GM19328 (cell line): ENCODE results near the gene GNS.
"Not testable (repeated sequence)": the region's sequence is repeated elsewhere in the genome, so short reads cannot be mapped to it uniquely, and the experiment has no call there.

Experiments
- ATAC-seq: cut with Tn5 transposase; IDR thresholded peaks from one replicate; pipeline ENCODE4 v1.9.1; 2021; ENCODE audit warnings: mild to moderate bottlenecking, moderate library complexity; ENCODE audit not compliant: unreplicated experiment

Gene GNS

GRCh38 chr12:64780132-64780530 lies 20.9 kb upstream of the GNS start:
- ATAC-seq = no peak

DNA sequence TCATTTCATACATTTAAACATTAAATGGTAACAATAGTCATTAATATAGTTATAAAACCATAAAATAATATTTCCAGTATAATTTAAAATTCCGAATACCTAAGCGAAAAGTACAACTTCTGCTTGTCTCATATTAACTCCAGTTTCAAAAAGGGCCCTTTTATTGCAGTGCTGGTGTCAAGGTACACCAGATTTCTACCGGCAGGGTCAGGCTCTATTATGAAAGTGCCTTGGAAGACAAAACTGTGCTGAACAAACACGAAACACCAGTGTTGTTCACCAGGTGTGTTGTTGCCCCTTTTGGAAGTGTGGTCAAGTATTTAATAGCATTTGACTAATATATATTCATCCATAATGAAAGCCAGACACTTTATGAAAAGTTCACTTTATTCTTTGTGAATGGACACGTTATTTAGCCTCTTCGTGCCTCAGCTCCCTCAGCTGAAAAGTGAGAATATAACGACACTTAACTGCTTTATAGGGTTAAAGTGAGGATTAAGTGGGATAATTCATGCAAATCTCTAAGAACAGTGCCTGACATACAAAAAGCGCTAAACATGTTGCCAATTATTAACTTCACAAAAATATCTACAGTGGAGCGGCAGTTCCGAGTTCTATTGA lies 20.3 kb upstream of the GNS start:
- no peak for ATAC-seq

GRCh38 chr12:64775147-64775736 lies 16.0 kb upstream of the GNS start:
- not testable (repeated sequence) for ATAC-seq

GRCh38 chr12:64773386-64773785 lies 14.2 kb upstream of the GNS start:
- no peak for ATAC-seq

DNA sequence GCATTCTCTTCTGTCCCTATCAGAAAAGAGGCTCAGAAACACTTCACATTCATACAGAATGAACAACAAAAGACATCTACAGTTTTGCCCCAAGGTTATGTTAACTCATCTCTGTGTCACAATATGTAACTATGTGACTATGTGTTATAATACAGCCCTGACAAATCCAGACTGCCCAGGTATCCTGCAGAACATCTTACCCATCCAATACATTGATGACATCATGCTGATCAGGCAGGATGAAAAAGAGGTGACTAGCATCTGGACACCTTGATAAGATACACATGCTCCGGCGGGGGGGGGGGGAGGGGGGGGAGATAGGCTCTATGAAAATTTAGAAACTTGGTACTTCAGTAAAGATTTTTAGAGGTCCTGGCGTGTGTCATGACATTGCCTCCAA lies 8.3 kb upstream of the GNS start:
- ATAC-seq = no peak

- no peak for ATAC-seq
Observed at GRCh38 chr12:64760808-64761573, 1.8 kb upstream of the GNS start.

DNA sequence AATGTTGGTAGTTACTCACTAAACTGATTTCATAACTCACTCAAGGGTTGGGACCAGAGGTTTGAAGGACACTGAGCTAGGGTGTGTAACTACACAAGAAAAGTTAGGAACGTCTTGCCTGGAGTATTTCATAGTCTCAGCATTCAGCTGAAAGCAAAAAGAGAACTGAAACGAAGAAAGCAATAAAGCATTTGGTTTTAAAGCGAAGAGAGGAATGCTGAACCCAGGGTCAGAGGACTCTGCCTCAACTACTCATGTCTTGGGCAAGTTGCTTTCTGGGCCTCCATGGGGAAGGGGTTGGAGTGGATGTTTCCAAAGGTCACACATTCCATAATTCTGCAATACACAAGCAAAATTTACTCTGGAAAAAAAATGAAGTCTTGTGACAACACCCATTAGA lies 1.4 kb downstream of the GNS start:
- ATAC-seq = no peak

DNA sequence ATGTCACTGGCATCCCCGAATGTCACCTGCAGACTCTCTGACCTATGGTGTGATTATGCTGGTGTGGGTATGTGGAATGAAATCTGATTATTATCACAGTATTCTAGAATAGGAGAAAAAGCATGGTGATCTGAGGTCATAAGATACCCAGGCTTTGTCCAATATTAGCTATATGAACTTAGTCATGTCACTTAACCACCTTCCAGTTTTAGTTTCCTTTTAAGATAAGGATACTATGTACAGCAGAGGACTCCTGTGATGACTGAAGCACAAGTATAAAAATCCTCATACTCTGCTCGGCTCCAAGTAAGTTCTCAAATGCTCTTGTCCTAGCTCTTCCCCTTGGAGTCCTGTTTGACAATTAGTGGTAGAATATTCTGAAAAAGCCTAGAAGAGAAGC lies 2.8 kb downstream of the GNS start:
- ATAC-seq = no peak

- no peak for ATAC-seq
Observed at GRCh38 chr12:64753427-64753826, 5.8 kb downstream of the GNS start.

DNA sequence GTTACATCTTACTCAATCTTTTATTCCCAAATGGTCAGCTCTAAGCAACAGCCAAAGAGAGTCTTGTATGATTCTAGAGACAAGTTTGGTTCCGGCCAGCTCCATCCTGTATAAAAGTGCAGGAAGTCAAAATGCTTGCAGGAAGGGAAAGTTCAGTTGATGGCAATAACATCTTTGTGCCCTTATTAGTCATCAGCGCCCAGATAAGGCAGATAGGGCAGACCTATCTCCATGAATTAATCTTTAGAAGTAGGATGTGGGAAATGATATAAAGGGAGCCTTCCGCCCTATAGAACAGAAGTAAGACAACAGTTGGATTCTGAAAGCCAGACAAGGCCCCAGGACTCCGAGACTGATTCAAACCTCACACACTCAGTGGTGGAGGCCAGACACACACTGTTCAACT lies 6.4 kb downstream of the GNS start:
- ATAC-seq = no peak

- no peak for ATAC-seq
Observed at GRCh38 chr12:64752032-64752431, 7.2 kb downstream of the GNS start.

GRCh38 chr12:64749461-64750200 lies 9.6 kb downstream of the GNS start:
- ATAC-seq = no peak

GRCh38 chr12:64747695-64748094 lies 11.5 kb downstream of the GNS start:
- ATAC-seq = no peak

GRCh38 chr12:64746663-64747062 lies 12.5 kb downstream of the GNS start:
- no peak for ATAC-seq

DNA sequence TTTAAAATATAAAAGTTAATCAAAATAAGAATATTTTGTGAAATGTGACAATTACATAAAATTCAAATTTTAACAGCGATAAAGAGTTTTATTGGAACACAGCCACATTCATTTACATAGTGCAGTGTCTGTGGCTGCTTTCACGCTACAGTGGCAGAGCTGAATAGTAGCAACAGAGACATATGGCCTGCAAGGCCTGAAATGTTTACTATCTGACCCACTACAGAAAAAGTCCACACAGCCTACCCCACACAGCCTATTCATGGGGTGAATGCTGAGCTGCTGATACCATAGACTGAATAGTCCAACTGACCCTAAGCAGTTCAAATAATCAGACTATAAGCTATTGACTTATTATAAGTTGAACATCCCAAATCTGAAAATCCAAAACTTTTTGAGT lies 13.2 kb downstream of the GNS start:
- ATAC-seq = no peak

DNA sequence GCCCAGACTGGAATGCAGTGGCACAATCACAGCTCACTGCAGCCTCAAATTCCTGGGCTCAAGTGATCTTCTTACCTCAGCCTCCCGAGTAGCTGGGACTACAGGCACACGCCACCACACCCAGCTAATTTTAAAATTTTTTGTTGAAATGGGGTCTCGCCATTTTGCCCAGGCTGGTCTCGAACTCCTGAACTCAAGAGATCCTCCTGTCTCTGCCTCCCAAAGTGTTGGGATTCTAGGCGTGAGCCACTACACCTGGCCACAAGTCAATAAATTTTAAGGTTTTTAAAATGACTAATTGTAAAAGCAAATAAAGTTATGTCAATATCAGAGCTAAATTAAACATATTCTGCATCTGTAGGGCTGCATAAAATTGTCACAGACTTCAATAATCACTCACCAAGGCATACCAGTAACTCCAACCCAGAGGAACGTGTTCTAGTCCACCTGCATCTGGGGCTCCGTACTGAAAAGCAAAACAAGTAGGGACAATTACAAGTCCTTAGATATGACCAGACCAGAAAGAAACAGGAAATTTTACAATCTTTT lies 13.9 kb downstream of the GNS start:
- ATAC-seq = no peak

DNA sequence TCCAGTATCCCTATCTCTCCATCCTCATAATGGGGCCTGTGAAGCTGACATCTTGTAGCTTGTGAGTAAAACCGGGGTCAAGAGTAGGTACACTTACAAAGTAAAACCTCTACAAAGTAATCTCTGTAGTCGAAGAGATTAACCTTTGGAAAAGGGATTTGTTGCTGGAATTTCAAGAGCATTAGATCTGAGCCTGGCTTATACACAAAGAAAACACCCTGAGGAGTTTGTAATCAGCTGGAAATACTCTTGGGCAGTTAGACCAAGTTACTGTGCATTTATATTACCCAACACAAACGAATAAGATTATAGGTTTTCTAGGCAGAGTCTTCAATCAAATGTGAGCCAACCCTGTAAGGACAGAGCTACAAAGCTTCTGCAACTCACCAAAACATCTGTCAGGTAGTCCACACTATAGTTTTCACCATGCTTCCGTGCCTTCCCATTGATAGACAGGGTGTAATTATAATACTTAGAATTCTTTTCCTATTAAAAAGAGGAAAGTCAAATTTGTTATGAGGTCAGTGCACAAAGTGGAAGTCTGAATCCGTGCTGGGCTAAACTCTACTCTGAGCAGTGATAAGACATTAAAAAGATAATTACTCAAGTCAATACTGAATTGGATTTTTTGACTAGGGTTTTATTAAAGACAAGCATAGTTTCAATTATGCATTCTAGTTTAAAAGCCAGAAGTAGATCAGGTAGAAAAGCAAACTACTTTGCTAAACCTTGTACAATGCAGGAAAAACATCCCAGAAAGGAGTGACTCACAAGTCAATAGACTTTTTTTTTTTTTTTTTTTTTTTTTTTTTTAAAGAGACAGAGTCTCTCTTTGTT lies 14.6 kb downstream of the GNS start:
- no peak for ATAC-seq

- ATAC-seq = no peak
Observed at GRCh38 chr12:64743206-64743605, 16.0 kb downstream of the GNS start.

GRCh38 chr12:64742416-64742815 lies 16.8 kb downstream of the GNS start:
- no peak for ATAC-seq

DNA sequence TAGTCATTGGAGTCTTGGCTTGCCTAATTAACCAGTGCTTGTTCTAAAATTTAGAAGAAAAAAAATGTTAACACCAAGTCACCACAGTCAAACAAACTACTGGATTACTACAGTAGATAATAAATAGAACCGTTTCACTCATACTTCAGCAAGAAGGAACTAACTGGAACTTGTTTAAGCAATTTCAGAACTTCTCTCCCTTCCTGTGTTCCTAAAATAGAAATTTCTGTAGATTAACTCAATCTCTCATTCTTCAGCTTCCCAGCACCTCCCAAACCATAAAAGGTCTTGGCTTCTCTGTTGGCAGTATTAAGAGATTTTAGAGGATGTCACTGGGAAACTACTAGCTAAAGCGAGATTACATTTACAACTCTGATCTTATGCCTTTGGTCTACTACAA lies 18.6 kb downstream of the GNS start:
- no peak for ATAC-seq

DNA sequence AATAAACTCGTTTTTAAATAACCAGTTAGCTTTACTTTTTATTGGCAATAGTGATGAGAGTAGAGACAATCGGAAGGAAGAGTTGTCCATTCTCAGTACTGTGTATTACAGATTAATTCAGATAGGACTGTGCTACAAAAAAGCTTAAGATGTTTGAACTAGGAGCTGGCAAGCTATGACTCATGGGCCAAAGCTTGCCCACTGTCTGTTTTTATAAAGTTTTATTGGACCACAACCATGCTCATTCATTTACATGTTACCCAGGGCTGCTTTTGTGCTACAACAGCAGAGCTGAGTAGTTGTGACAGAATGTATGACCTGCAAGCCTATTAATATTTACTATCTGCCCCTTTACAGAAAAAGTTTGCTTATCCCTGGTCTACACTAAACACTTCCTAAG lies 19.4 kb downstream of the GNS start:
- ATAC-seq = no peak
